Dendritic cell treated with granulocyte-macrophage colony-stimulating factor and Interleukin-4, amounts not matched to agents 40 ng/mL and 50 ng/mL, for 4 days (primary cell): Measurements from ENCODE around the gene D2HGDH.

Experiments used
- H3K27ac Mint-ChIP-seq: one replicate; pipeline ENCODE4 v1.8.0; 2022; ENCODE audit warnings: mild to moderate bottlenecking, mixed read lengths
- H3K27me3 Mint-ChIP-seq: one replicate; pipeline ENCODE4 v1.8.0; 2022; ENCODE audit warnings: mild to moderate bottlenecking, mixed read lengths
- H3K36me3 Mint-ChIP-seq: one replicate; pipeline ENCODE4 v1.8.0; 2022; ENCODE audit warnings: low read depth, mixed read lengths
- H3K4me1 Mint-ChIP-seq: one replicate; pipeline ENCODE4 v1.8.0; 2022; ENCODE audit warnings: low read depth, mixed read lengths
- H3K4me3 Mint-ChIP-seq: one replicate; pipeline ENCODE4 v1.8.0; 2022; ENCODE audit warnings: mild to moderate bottlenecking, moderate library complexity, mixed read lengths
- H3K9me3 Mint-ChIP-seq: one replicate; pipeline ENCODE4 v1.8.0; 2022; ENCODE audit warnings: mixed read lengths
- intact Hi-C: fragments of 100-400 bp; cut with micrococcal nuclease; formaldehyde crosslinking; loops from one replicate; pipeline ENCODE4 v1.15.0; 2022

The D2HGDH gene

DNA sequence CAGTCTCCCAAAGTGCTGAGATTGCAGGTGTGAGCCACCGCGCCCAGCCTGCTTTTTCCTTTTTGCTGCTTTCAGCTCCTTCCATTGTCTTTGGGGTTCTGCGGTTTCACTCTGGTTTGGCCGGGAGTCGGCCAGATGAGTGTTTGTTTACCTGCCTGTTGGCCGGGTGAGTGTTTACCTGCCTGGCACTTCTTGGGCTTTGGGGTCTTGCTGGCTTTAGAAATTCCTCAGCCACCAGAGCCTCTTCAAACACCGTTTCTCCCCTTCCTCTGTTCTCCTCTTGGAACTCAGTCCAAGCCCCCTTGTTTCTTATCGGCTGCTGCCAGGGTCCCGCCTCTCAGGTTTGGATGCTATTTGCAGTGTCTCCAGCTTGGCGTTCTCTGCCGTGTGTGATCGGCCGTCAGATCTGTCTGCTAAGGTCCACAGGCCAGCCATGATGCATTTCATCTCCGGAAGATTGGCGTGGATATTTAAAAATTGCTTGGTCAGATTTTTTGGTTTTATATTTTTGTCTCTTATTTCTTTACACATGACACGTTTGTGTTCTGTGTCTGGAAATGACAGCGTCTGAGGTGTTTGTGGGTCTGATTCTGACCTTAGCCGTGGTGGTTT, 28.0 kb downstream of the D2HGDH start:
- intact Hi-C loops, result no loop called here
- no peaks in the 10 kb centered on the region for H3K9me3 Mint-ChIP-seq
- H3K4me3 Mint-ChIP-seq, result no peak overlapping the region
- no peak overlapping the region for H3K27ac Mint-ChIP-seq
- peaks cover 9% of the 10 kb centered on the region for H3K4me1 Mint-ChIP-seq
- H3K27me3 Mint-ChIP-seq, result no peaks in the 10 kb centered on the region
- peaks cover 59% of the 10 kb centered on the region for H3K36me3 Mint-ChIP-seq

GRCh38 chr2:241762933-241763369, 28.5 kb downstream of the D2HGDH start:
- no peak overlapping the region for H3K4me3 Mint-ChIP-seq
- no peak overlapping the region for H3K27ac Mint-ChIP-seq
- peaks cover 9% of the 10 kb centered on the region for H3K4me1 Mint-ChIP-seq
- peaks cover 59% of the 10 kb centered on the region for H3K36me3 Mint-ChIP-seq
- intact Hi-C loops, result no loop called here
- H3K27me3 Mint-ChIP-seq, result no peaks in the 10 kb centered on the region
- H3K9me3 Mint-ChIP-seq, result no peaks in the 10 kb centered on the region

DNA sequence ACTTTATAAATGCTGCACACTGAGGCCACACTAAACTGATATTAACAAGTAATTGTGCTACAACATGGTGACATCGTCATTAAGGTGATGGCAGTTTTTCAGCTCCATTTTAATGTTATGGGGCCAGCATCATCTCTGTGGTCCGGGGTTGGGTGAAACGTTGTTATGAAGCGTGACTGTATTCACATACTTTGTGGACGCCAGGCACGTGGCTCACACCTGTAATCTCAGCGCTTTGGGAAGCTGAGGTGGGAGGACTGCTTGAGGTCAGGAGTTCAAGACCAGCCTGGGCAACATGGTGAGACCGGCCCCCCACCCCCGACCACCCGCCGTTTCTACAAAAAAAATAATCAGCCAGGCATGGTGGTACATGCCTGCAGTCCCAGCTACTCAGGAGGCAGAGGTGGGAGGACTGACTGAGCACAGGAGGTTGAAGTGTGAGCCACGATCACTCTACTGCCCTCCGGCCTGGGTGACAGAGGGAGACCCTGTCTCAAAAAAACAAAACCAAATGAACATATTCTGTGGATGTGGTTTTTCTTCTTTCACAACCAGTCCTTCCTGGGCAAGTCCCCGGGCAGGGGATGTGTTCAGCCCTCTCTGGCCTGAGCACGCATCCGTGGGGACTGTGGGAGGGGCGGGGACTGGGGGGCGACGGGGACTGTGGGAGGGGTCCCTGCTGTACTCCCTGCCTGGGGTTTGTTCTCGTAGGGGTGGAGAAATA, 29.3 kb downstream of the D2HGDH start:
- intact Hi-C loops, result no loop called here
- no peaks in the 10 kb centered on the region for H3K9me3 Mint-ChIP-seq
- H3K4me1 Mint-ChIP-seq, result peaks cover 9% of the 10 kb centered on the region
- H3K27ac Mint-ChIP-seq, result no peak overlapping the region
- peaks cover 57% of the 10 kb centered on the region for H3K36me3 Mint-ChIP-seq
- no peak overlapping the region for H3K4me3 Mint-ChIP-seq
- no peaks in the 10 kb centered on the region for H3K27me3 Mint-ChIP-seq

DNA sequence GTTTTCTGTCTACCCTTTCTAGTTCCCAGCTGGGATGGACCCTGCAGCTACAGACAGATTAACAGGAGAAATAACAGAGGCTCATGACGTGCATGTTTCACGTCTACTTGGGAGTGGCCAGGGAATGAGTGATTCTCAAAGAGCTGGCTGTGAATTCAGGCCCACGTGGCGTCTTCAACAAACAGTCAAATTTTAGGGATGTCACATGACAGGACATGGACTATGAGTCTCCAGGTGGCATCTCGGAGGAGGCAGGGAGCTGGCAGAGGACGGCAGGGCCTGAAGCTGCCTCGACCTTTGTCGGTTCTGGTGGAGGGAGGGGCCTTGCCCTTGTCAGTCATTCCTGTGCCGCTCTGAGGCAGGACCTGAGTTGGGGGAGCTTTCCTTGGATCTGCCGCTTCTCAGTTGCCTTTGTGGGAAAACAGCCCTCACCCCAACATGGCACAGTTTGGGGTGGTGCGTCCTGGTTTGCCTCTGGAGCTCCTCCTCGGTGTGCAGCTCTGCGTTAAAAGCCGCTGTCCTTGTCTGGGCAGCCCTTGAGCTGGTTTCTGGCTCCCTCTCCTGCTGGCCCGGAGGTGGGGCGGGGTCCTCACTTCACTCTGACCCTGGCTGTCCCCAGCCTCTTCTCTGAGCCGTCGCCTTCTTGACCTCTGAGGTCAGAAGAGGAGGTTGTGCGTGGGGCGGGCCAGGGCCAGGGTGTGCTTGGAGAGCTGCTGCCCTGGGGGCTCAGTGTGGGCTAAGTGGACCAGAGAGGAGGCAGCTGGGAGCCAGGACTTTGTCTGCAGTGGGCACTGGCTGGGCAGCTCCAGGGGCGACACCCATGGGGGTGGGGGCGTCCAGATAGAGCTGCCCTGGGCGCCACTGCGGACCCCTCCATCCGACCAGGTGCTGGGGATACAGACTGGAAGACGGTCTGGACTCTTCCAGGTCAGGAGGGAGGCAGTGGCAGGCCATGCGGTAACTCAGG, 30.1 kb downstream of the D2HGDH start:
- intact Hi-C loops, result no loop called here
- Mint-ChIP-seq H3K9me3 (no peaks in the 10 kb centered on the region), H3K36me3 (peaks cover 49% of the 10 kb centered on the region), H3K4me3 (no peak overlapping the region), H3K4me1 (peaks cover 9% of the 10 kb centered on the region), H3K27ac (no peak overlapping the region), H3K27me3 (no peaks in the 10 kb centered on the region)

- intact Hi-C loops, result no loop called here
- Mint-ChIP-seq H3K36me3 (peaks cover 29% of the 10 kb centered on the region), H3K27ac (no peak overlapping the region), H3K4me3 (no peak overlapping the region), H3K27me3 (peaks cover 4% of the 10 kb centered on the region), H3K9me3 (no peaks in the 10 kb centered on the region), H3K4me1 (peaks cover 10% of the 10 kb centered on the region)
Measured at GRCh38 chr2:241767464-241768250, 33.2 kb downstream of the D2HGDH start.

GRCh38 chr2:241768251-241768711, 33.9 kb downstream of the D2HGDH start:
- Mint-ChIP-seq H3K4me1 (peaks cover 6% of the 10 kb centered on the region), H3K4me3 (no peak overlapping the region), H3K36me3 (peaks cover 23% of the 10 kb centered on the region), H3K27ac (no peak overlapping the region), H3K9me3 (no peaks in the 10 kb centered on the region), H3K27me3 (peaks cover 9% of the 10 kb centered on the region)
- intact Hi-C loops, result no loop called here

- intact Hi-C loops, result no loop called here
- Mint-ChIP-seq H3K4me1 (peaks cover 6% of the 10 kb centered on the region), H3K27ac (no peak overlapping the region), H3K4me3 (no peak overlapping the region), H3K27me3 (peaks cover 14% of the 10 kb centered on the region), H3K36me3 (peaks cover 18% of the 10 kb centered on the region), H3K9me3 (no peaks in the 10 kb centered on the region)
Measured at GRCh38 chr2:241768850-241769249, 34.4 kb downstream of the D2HGDH start.

DNA sequence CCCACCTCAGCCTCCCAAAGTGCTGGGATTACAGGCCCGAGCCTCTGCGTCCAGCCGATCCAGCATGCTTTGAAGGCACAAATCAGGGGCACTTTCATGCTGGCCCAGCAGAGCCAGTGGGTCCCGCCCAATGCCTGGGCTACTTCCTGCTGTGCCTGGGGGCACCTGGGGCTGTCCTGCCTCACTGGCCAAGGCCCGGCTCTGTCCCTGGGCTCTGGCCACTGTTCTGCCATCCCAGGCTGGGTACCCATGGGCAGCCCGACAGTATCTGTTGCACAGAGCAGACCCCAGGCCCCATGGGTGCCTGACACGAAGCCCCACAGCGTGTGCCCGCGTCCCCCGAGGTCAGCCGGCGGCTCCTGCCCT, 35.4 kb downstream of the D2HGDH start:
- Mint-ChIP-seq H3K27me3 (peaks cover 23% of the 10 kb centered on the region), H3K36me3 (peaks cover 13% of the 10 kb centered on the region), H3K4me1 (peaks cover 6% of the 10 kb centered on the region), H3K4me3 (no peak overlapping the region), H3K27ac (no peak overlapping the region), H3K9me3 (no peaks in the 10 kb centered on the region)
- intact Hi-C loops, result no loop called here

GRCh38 chr2:241770185-241770935, 35.9 kb downstream of the D2HGDH start:
- peaks cover 6% of the 10 kb centered on the region for H3K4me1 Mint-ChIP-seq
- H3K27ac Mint-ChIP-seq, result no peak overlapping the region
- H3K4me3 Mint-ChIP-seq, result no peak overlapping the region
- intact Hi-C loops, result no loop called here
- peaks cover 27% of the 10 kb centered on the region for H3K27me3 Mint-ChIP-seq
- H3K9me3 Mint-ChIP-seq, result no peaks in the 10 kb centered on the region
- peaks cover 12% of the 10 kb centered on the region for H3K36me3 Mint-ChIP-seq

GRCh38 chr2:241770936-241771285, 36.5 kb downstream of the D2HGDH start:
- Mint-ChIP-seq H3K9me3 (no peaks in the 10 kb centered on the region), H3K36me3 (peaks cover 12% of the 10 kb centered on the region), H3K27me3 (peaks cover 31% of the 10 kb centered on the region), H3K4me1 (peaks cover 6% of the 10 kb centered on the region), H3K4me3 (no peak overlapping the region), H3K27ac (no peak overlapping the region)
- intact Hi-C loops, result no loop called here

DNA sequence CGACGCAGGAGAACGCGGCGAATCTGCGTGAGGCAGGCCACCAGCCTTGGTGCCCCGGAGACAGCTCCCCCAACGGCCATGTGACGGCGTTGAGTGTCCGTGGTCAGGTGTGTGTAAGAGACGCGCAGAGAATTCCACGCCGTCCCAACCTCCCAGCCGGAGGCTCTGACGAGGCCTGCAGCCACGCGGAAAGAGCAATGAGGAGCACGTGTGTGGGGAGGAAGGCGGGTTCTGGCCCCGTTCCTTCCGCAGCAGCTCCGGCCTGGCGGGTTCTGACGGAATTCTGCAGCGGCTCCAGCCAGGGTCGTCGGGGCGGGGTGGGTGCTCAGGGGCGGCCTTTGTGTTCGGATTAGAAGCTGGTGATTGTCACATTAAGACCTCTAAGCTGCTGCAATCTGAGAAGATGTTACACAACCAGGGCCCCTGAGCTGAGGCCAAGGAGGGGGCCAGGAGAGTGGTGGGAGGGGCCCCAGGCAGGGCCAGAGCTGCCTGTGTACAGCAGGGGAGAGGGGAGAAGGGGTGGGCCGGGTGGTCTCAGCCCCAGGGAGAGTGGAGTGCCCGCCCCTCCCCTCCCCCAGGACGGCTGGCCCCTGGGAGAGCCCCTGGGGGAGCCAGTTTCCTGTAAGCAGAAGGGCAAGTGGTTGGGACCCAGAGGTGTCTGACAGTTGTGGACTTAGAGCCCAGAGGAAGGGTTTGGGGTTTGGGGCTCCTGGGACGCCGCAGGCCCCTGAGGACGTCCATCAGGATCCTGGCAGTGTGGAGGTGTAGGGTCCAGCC, 37.0 kb downstream of the D2HGDH start:
- intact Hi-C loops, result no loop called here
- Mint-ChIP-seq H3K4me1 (peaks cover 6% of the 10 kb centered on the region), H3K9me3 (no peaks in the 10 kb centered on the region), H3K4me3 (no peak overlapping the region), H3K36me3 (peaks cover 12% of the 10 kb centered on the region), H3K27ac (no peak overlapping the region), H3K27me3 (peaks cover 31% of the 10 kb centered on the region)

DNA sequence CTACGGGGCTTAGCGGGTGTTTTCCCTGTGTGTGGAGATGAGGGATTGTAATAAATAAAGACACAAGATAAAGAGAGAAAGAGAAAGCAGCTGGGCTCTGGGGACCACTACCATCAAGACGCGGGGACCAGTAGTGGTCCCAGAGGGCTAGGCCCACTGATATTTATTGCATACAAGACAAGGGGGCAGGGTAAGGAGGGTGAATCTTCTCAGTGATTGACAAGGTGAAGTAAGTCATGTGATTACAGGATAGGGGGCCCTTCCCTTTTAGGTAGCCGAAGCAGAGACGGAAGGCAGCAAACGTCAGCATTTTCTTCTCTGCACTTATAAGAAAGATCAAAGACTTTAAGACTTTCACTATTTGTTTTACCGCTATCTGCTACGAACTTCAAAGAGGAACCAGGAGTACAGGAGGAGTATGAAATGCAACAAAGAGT, 37.7 kb downstream of the D2HGDH start:
- Mint-ChIP-seq H3K4me1 (peaks cover 6% of the 10 kb centered on the region), H3K4me3 (no peak overlapping the region), H3K27me3 (peaks cover 31% of the 10 kb centered on the region), H3K36me3 (peaks cover 12% of the 10 kb centered on the region), H3K9me3 (no peaks in the 10 kb centered on the region), H3K27ac (no peak overlapping the region)
- intact Hi-C loops, result no loop called here
